ENCODE measurements around the gene PTOV1.

Gene PTOV1

DNA sequence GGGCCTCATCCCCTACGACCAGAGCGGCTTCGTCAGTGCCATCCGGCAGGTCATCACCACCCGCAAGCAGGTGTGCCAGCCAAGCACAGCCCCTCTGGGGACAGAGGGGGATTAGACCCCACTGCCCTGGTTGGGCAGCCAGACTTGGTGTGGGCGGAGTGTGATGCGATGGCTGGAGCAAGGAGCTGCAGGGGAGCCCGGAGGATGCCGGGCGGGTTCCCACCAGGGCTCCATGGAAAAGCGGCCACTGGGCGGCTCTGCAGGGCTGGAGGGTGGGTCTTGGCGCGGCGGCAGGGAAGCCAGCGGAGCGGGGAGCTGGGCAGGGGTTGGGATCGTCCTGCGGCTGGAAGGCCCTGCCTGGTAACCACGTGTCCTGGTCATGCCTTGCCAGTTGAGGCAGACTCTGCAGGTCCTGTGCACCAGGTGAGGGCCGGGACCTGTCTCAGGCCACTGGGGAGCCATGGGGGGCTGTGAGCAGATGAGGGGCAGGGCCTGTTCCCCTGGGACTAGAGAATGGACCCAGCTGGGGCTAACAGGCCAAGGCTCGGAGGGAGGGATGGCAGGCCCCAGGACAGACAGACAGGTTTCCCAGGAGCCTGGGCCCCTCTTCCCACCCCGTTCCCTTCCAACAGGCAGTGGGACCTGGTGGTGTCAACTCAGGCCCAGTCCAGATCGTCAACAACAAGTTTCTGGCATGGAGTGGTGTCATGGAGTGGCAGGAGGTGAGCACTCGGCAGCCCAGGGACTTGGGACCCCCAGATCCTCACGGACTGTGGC lies 6.3 kb downstream of the PTOV1 start:
- peaks cover 0 to 77% (median 67%) of the 10 kb centered on the region in 5 donors for H3K36me3 ChIP-seq (ENCODE audit: control insufficient read depth in 5 of 5, insufficient read depth in 5 of 5, low read length in 5 of 5)
- H3K4me1 ChIP-seq (ENCODE audit: control insufficient read depth in 5 of 5, insufficient read depth in 5 of 5, low read length in 5 of 5): peaks cover 3 to 33% (median 20%) of the 10 kb centered on the region in 5 donors
- no peaks in the 10 kb centered on the region for H3K9me3 ChIP-seq (ENCODE audit: control insufficient read depth in 5 of 5, low read length in 5 of 5)
- no peak overlapping the region for H3K9ac ChIP-seq (ENCODE audit: low read length in 5 of 5)
- H3K27ac ChIP-seq (ENCODE audit: low read depth, low read length): no peak overlapping the region
- H3K27me3 ChIP-seq (ENCODE audit: control insufficient read depth in 5 of 5, insufficient read depth in 4 of 5, low read length in 5 of 5): no peaks in the 10 kb centered on the region
- no peak overlapping the region for H3K4me3 ChIP-seq (ENCODE audit: low read depth in 1 of 5, low read length in 5 of 5)

GRCh38 chr19:49857838-49858087 lies 6.8 kb downstream of the PTOV1 start:
- peaks cover 0 to 28% (median 15%) of the 10 kb centered on the region in 5 donors for H3K4me1 ChIP-seq (ENCODE audit: control insufficient read depth in 5 of 5, insufficient read depth in 5 of 5, low read length in 5 of 5)
- H3K36me3 ChIP-seq (ENCODE audit: control insufficient read depth in 5 of 5, insufficient read depth in 5 of 5, low read length in 5 of 5): peaks cover 0 to 79% (median 71%) of the 10 kb centered on the region in 5 donors
- H3K9ac ChIP-seq (ENCODE audit: low read length in 5 of 5): no peak overlapping the region
- H3K27me3 ChIP-seq (ENCODE audit: control insufficient read depth in 5 of 5, insufficient read depth in 4 of 5, low read length in 5 of 5): no peaks in the 10 kb centered on the region
- H3K4me3 ChIP-seq (ENCODE audit: low read depth in 1 of 5, low read length in 5 of 5): no peak overlapping the region
- no peaks in the 10 kb centered on the region for H3K9me3 ChIP-seq (ENCODE audit: control insufficient read depth in 5 of 5, low read length in 5 of 5)
- no peak overlapping the region for H3K27ac ChIP-seq (ENCODE audit: low read depth, low read length)

- H3K9ac ChIP-seq (ENCODE audit: low read length in 5 of 5): no peak overlapping the region
- no peak overlapping the region for H3K4me3 ChIP-seq (ENCODE audit: low read depth in 1 of 5, low read length in 5 of 5)
- H3K9me3 ChIP-seq (ENCODE audit: control insufficient read depth in 5 of 5, low read length in 5 of 5): no peaks in the 10 kb centered on the region
- no peak overlapping the region for H3K27ac ChIP-seq (ENCODE audit: low read depth, low read length)
- H3K27me3 ChIP-seq (ENCODE audit: control insufficient read depth in 5 of 5, insufficient read depth in 4 of 5, low read length in 5 of 5): no peaks in the 10 kb centered on the region
- H3K4me1 ChIP-seq (ENCODE audit: control insufficient read depth in 5 of 5, insufficient read depth in 5 of 5, low read length in 5 of 5): peaks cover 0 to 24% (median 11%) of the 10 kb centered on the region in 5 donors
- H3K36me3 ChIP-seq (ENCODE audit: control insufficient read depth in 5 of 5, insufficient read depth in 5 of 5, low read length in 5 of 5): peaks cover 0 to 83% (median 75%) of the 10 kb centered on the region in 5 donors
Observed at GRCh38 chr19:49858088-49858985, 7.4 kb downstream of the PTOV1 start.

GRCh38 chr19:49859682-49860335 lies 8.8 kb downstream of the PTOV1 start:
- H3K4me3 ChIP-seq (ENCODE audit: low read depth in 1 of 5, low read length in 5 of 5): no peak overlapping the region

GRCh38 chr19:49860336-49861102 lies 9.6 kb downstream of the PTOV1 start:
- Histone ChIP-seq H3K27me3 (ENCODE audit: control insufficient read depth in 5 of 5, insufficient read depth in 4 of 5, low read length in 5 of 5) (no peaks in the 10 kb centered on the region), H3K27ac (ENCODE audit: low read depth, low read length) (no peak overlapping the region), H3K4me3 (ENCODE audit: low read depth in 1 of 5, low read length in 5 of 5) (no peak overlapping the region), H3K36me3 (ENCODE audit: control insufficient read depth in 5 of 5, insufficient read depth in 5 of 5, low read length in 5 of 5) (peaks cover 0 to 83% (median 72%) of the 10 kb centered on the region in 5 donors), H3K9me3 (ENCODE audit: control insufficient read depth in 5 of 5, low read length in 5 of 5) (no peaks in the 10 kb centered on the region), H3K9ac (ENCODE audit: low read length in 5 of 5) (no peak overlapping the region), H3K4me1 (ENCODE audit: control insufficient read depth in 5 of 5, insufficient read depth in 5 of 5, low read length in 5 of 5) (peaks cover 0 to 18% (median 11%) of the 10 kb centered on the region in 5 donors)

More at GRCh38 chr19:49859682-49860335, 8.8 kb downstream of the PTOV1 start:
- Histone ChIP-seq H3K36me3 (ENCODE audit: control insufficient read depth in 5 of 5, insufficient read depth in 5 of 5, low read length in 5 of 5) (peaks cover 0 to 89% (median 79%) of the 10 kb centered on the region in 5 donors), H3K27ac (ENCODE audit: low read depth, low read length) (no peak overlapping the region), H3K27me3 (ENCODE audit: control insufficient read depth in 5 of 5, insufficient read depth in 4 of 5, low read length in 5 of 5) (no peaks in the 10 kb centered on the region), H3K9ac (ENCODE audit: low read length in 5 of 5) (no peak overlapping the region), H3K9me3 (ENCODE audit: control insufficient read depth in 5 of 5, low read length in 5 of 5) (no peaks in the 10 kb centered on the region), H3K4me1 (ENCODE audit: control insufficient read depth in 5 of 5, insufficient read depth in 5 of 5, low read length in 5 of 5) (peaks cover 0 to 13% (median 6%) of the 10 kb centered on the region in 5 donors)

GRCh38 chr19:49861107-49861506 lies 10.1 kb downstream of the PTOV1 start:
- H3K4me3 ChIP-seq (ENCODE audit: low read depth in 1 of 5, low read length in 5 of 5): no peak overlapping the region
- H3K9ac ChIP-seq (ENCODE audit: low read length in 5 of 5): no peak overlapping the region
- no peaks in the 10 kb centered on the region for H3K9me3 ChIP-seq (ENCODE audit: control insufficient read depth in 5 of 5, low read length in 5 of 5)
- no peak overlapping the region for H3K27ac ChIP-seq (ENCODE audit: low read depth, low read length)
- H3K27me3 ChIP-seq (ENCODE audit: control insufficient read depth in 5 of 5, insufficient read depth in 4 of 5, low read length in 5 of 5): no peaks in the 10 kb centered on the region
- H3K36me3 ChIP-seq (ENCODE audit: control insufficient read depth in 5 of 5, insufficient read depth in 5 of 5, low read length in 5 of 5): peaks cover 0 to 77% (median 68%) of the 10 kb centered on the region in 5 donors
- H3K4me1 ChIP-seq (ENCODE audit: control insufficient read depth in 5 of 5, insufficient read depth in 5 of 5, low read length in 5 of 5): peaks cover 0 to 20% (median 17%) of the 10 kb centered on the region in 5 donors

- Histone ChIP-seq H3K4me1 (ENCODE audit: control insufficient read depth in 5 of 5, insufficient read depth in 5 of 5, low read length in 5 of 5) (peaks cover 0 to 27% (median 23%) of the 10 kb centered on the region in 5 donors), H3K27me3 (ENCODE audit: control insufficient read depth in 5 of 5, insufficient read depth in 4 of 5, low read length in 5 of 5) (no peaks in the 10 kb centered on the region), H3K9me3 (ENCODE audit: control insufficient read depth in 5 of 5, low read length in 5 of 5) (no peaks in the 10 kb centered on the region), H3K4me3 (ENCODE audit: low read depth in 1 of 5, low read length in 5 of 5) (no peak overlapping the region), H3K27ac (ENCODE audit: low read depth, low read length) (no peak overlapping the region), H3K36me3 (ENCODE audit: control insufficient read depth in 5 of 5, insufficient read depth in 5 of 5, low read length in 5 of 5) (peaks cover 0 to 73% (median 61%) of the 10 kb centered on the region in 5 donors), H3K9ac (ENCODE audit: low read length in 5 of 5) (no peak overlapping the region)
Observed at GRCh38 chr19:49861541-49862378, 10.8 kb downstream of the PTOV1 start.

- H3K9me3 ChIP-seq (ENCODE audit: control insufficient read depth in 5 of 5, low read length in 5 of 5): no peaks in the 10 kb centered on the region
- H3K27me3 ChIP-seq (ENCODE audit: control insufficient read depth in 5 of 5, insufficient read depth in 4 of 5, low read length in 5 of 5): no peaks in the 10 kb centered on the region
- no peak overlapping the region for H3K27ac ChIP-seq (ENCODE audit: low read depth, low read length)
- H3K9ac ChIP-seq (ENCODE audit: low read length in 5 of 5): no peak overlapping the region
- H3K4me3 ChIP-seq (ENCODE audit: low read depth in 1 of 5, low read length in 5 of 5): no peak overlapping the region
- peaks cover 0 to 64% (median 52%) of the 10 kb centered on the region in 5 donors for H3K36me3 ChIP-seq (ENCODE audit: control insufficient read depth in 5 of 5, insufficient read depth in 5 of 5, low read length in 5 of 5)
- peaks cover 0 to 34% (median 27%) of the 10 kb centered on the region in 5 donors for H3K4me1 ChIP-seq (ENCODE audit: control insufficient read depth in 5 of 5, insufficient read depth in 5 of 5, low read length in 5 of 5)
Observed at GRCh38 chr19:49862391-49863253, 11.7 kb downstream of the PTOV1 start.
